ENCODE data around the gene FZR1.
A peak's percentile ranks its signal among the peaks of the same experiment; 100 is the strongest.

FZR1 gene

GRCh38 chr19:3586127-3586626, 80.1 kb downstream of the FZR1 start:
- Histone ChIP-seq H3K27ac (ENCODE audit: low read length) (no peak overlapping the region), H3K4me3 (ENCODE audit: low read depth in 1 of 2, low read length in 2 of 2) (peak overlapping the region in 1 of 2 donors; percentile 47), H3K4me1 (ENCODE audit: control insufficient read depth in 1 of 2, insufficient read depth in 2 of 2, low read length in 2 of 2) (peaks cover 0 to 10% of the 10 kb centered on the region in 2 donors), H3K27me3 (ENCODE audit: low read depth, low read length) (no peaks in the 10 kb centered on the region), H3K36me3 (ENCODE audit: control insufficient read depth in 1 of 2, insufficient read depth in 2 of 2, low read length in 2 of 2) (no peaks in the 10 kb centered on the region), H3K9me3 (ENCODE audit: control insufficient read depth in 1 of 2, low read length in 2 of 2) (no peaks in the 10 kb centered on the region)

- no peaks in the 10 kb centered on the region for H3K27me3 ChIP-seq (ENCODE audit: low read depth, low read length)
- H3K4me3 ChIP-seq (ENCODE audit: low read depth in 1 of 2, low read length in 2 of 2), result no peak overlapping the region
- peaks cover 0 to 10% of the 10 kb centered on the region in 2 donors for H3K4me1 ChIP-seq (ENCODE audit: control insufficient read depth in 1 of 2, insufficient read depth in 2 of 2, low read length in 2 of 2)
- H3K27ac ChIP-seq (ENCODE audit: low read length), result no peak overlapping the region
- no peaks in the 10 kb centered on the region for H3K9me3 ChIP-seq (ENCODE audit: control insufficient read depth in 1 of 2, low read length in 2 of 2)
- H3K36me3 ChIP-seq (ENCODE audit: control insufficient read depth in 1 of 2, insufficient read depth in 2 of 2, low read length in 2 of 2), result no peaks in the 10 kb centered on the region
These were observed 80.7 kb downstream of the FZR1 start for GRCh38 chr19:3586707-3587346.
